CD8-positive, alpha-beta memory T cell (primary cell): Measurements from ENCODE around the gene VMP1. TPM values are rescaled to one million over a fixed set of nuclear protein-coding genes. Genes with fewer than 3 reads are reported as not detected.
"Not testable (repeated sequence)": the region's sequence is repeated elsewhere in the genome, so short reads cannot be mapped to it uniquely, and the experiment has no call there.

Experiments used
- CTCF ChIA-PET: fragments of 350-600 bp; sonication (Branson Sonifier 250); formaldehyde crosslinking; loops from one replicate; lab custom pipeline; 2021; ENCODE audit warnings: antibody characterized with exemption; lab: Charles Lee
- POLR2A ChIA-PET: fragments of 350-600 bp; sonication (Branson Sonifier 250); formaldehyde crosslinking; loops from one replicate; lab custom pipeline; 2021; ENCODE audit warnings: antibody characterized with exemption; lab: Charles Lee
- DNase-seq, 5 donors: peaks; one replicate each; pipeline versions ENCODE4 v3.0.0 to v3.0.0-alpha.2; 2020 to 2022; ENCODE audit warnings: mixed read lengths in 1 of 5
- H3K27ac ChIP-seq: one replicate; pipeline ENCODE4 v1.7.0; 2013; ENCODE audit warnings: low read depth, mild to moderate bottlenecking, low read length, moderate library complexity
- H3K27me3 ChIP-seq: 2 replicates; pipeline ENCODE4 v1.7.0; 2013; ENCODE audit warnings: low read length, mild to moderate bottlenecking; ENCODE audit not compliant: insufficient read depth, poor library complexity, severe bottlenecking
- H3K36me3 ChIP-seq: 2 replicates; pipeline ENCODE4 v1.7.0; 2013; ENCODE audit warnings: mild to moderate bottlenecking, low read length, moderate library complexity; ENCODE audit not compliant: insufficient read depth
- H3K4me1 ChIP-seq: 2 replicates; pipeline ENCODE4 v1.7.0; 2013; ENCODE audit warnings: mild to moderate bottlenecking, low read length, moderate library complexity; ENCODE audit not compliant: insufficient read depth
- H3K4me3 ChIP-seq: 2 replicates; pipeline ENCODE4 v1.7.0; 2013; ENCODE audit warnings: mild to moderate bottlenecking, low read length
- H3K9me3 ChIP-seq: 2 replicates; pipeline ENCODE4 v1.7.0; 2013; ENCODE audit warnings: mild to moderate bottlenecking, low read length
- H3K27ac Mint-ChIP-seq, 8 donors: one replicate each; pipeline ENCODE4 v1.8.0; 2020 to 2021; ENCODE audit warnings: mixed read lengths in 8 of 8, mild to moderate bottlenecking in 6 of 8, inconsistent platforms in 3 of 8, moderate library complexity in 3 of 8
- H3K27me3 Mint-ChIP-seq, 2 donors: one replicate each; pipeline ENCODE4 v1.8.0; 2020 to 2021; ENCODE audit warnings: mixed read lengths in 2 of 2, mild to moderate bottlenecking in 1 of 2, moderate library complexity in 1 of 2
- H3K36me3 Mint-ChIP-seq, 3 donors: one replicate each; pipeline ENCODE4 v1.8.0; 2020 to 2021; ENCODE audit warnings: mixed read lengths in 3 of 3, inconsistent platforms in 1 of 3, mild to moderate bottlenecking in 1 of 3
- H3K4me1 Mint-ChIP-seq, 3 donors: one replicate each; pipeline ENCODE4 v1.8.0; 2020 to 2021; ENCODE audit warnings: mixed read lengths in 3 of 3, inconsistent platforms in 1 of 3, mild to moderate bottlenecking in 1 of 3
- H3K4me3 Mint-ChIP-seq, 7 donors: one replicate each; pipeline ENCODE4 v1.8.0; 2020 to 2021; ENCODE audit warnings: mixed read lengths in 7 of 7, mild to moderate bottlenecking in 6 of 7, moderate library complexity in 4 of 7, inconsistent platforms in 2 of 7
- H3K9me3 Mint-ChIP-seq, 5 donors: one replicate each; pipeline ENCODE4 v1.8.0; 2020 to 2022; ENCODE audit warnings: mixed read lengths in 5 of 5, mild to moderate bottlenecking in 3 of 5, moderate library complexity in 2 of 5, inconsistent platforms in 1 of 5
- polyA plus RNA-seq: library from polyadenylated mRNA; unstranded; fragments of 300-500 nt; fragmentation: Illumina TruSeq; gene quantifications from one replicate; pipeline ENCODE4 v1.2.3, GENCODE V29; 2021
- total RNA-seq, 2 experiments: library from RNA; stranded (reverse); gene quantifications; one replicate each; pipeline ENCODE4 v1.2.3, GENCODE V29; 2021

The VMP1 gene
- total and polyA plus RNA-seq, 3 experiments from 2014 or later = 57.0 to 151 (median 150) TPM

DNA sequence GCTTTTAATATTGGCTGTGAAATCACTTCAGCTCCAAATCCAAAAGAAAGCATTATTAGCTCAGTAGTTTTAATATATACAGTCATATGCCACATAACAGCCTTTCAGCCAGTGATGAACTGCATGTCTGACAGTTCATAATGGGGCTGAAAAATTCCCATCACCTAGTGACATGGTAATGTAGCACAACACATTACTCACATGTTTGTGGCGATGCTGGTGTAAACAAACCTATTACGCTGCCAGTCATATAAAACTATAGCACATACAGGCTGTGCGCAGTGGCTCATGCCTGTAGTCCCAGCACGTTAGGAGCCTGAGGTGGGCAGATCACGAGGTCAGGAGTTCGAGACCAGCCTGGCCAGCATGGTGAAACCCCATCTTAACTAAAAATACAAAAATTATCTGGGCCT lies 93.1 kb downstream of the VMP1 start:
- CTCF ChIA-PET = no interaction called here
- Histone ChIP-seq H3K4me1 (no peaks in the 10 kb centered on the region), H3K27ac (no peak overlapping the region), H3K4me3 (no peak overlapping the region), H3K27me3 (no peaks in the 10 kb centered on the region), H3K9me3 (no peaks in the 10 kb centered on the region), H3K36me3 (peaks cover 5% of the 10 kb centered on the region)
- Mint-ChIP-seq H3K36me3 (peaks cover 0 to 11% (median 4%) of the 10 kb centered on the region in 3 donors), H3K4me1 (peaks cover 8 to 36% (median 26%) of the 10 kb centered on the region in 3 donors), H3K27ac (no peak overlapping the region), H3K27me3 (no peaks in the 10 kb centered on the region), H3K9me3 (no peaks in the 10 kb centered on the region), H3K4me3 (no peak overlapping the region)
- POLR2A ChIA-PET = no interaction called here
- DNase-seq = no peak

GRCh38 chr17:59802160-59802559 lies 94.7 kb downstream of the VMP1 start:
- Histone ChIP-seq H3K27me3 (no peaks in the 10 kb centered on the region), H3K4me1 (no peaks in the 10 kb centered on the region), H3K9me3 (no peaks in the 10 kb centered on the region), H3K4me3 (no peak overlapping the region), H3K36me3 (no peaks in the 10 kb centered on the region), H3K27ac (no peak overlapping the region)
- Mint-ChIP-seq H3K36me3 (peaks cover 0 to 3% (median 0%) of the 10 kb centered on the region in 3 donors), H3K27me3 (no peaks in the 10 kb centered on the region), H3K9me3 (no peaks in the 10 kb centered on the region), H3K4me3 (no peak overlapping the region), H3K4me1 (peaks cover 8 to 27% (median 26%) of the 10 kb centered on the region in 3 donors), H3K27ac (no peak overlapping the region)
- ChIA-PET CTCF (no interaction called here), POLR2A (no interaction called here)
- DNase-seq = no peak

DNA sequence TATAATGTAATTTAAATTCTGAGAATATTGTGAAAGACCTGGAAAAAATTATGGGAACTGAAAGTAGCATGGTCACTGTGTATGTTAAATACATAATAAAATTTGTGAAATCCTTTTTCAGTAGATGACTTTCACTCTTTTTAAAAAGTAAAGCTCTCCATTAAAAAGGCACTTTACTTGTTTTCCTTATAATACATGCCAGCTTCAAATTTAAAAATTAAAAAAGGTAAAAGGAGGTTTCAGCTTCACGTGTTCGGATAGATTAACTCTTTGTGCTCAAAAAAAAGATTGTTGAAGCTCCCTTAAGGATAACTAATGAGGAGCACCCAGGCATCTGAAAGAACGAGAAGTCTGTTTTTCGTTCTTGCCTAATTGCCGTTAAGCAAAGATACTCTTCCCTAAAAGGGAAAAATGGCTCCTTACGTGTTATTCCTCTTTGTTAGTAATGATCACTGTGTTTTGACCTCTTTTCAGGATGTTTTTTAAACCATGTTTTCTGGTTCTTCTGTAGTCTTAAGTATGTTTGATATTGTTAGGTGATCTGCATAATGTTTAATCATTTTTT lies 97.5 kb downstream of the VMP1 start:
- no peak overlapping the region for H3K4me3 Mint-ChIP-seq
- ChIA-PET CTCF (no interaction called here), POLR2A (no interaction called here)
- H3K27me3 Mint-ChIP-seq = no peaks in the 10 kb centered on the region
- H3K4me1 ChIP-seq = no peaks in the 10 kb centered on the region
- peaks cover 0 to 13% (median 10%) of the 10 kb centered on the region in 3 donors for H3K36me3 Mint-ChIP-seq
- peak overlapping the region; percentile 58 for H3K27ac ChIP-seq
- no peak overlapping the region for H3K4me3 ChIP-seq
- H3K27ac Mint-ChIP-seq = no peak overlapping the region
- no peaks in the 10 kb centered on the region for H3K36me3 ChIP-seq
- no peaks in the 10 kb centered on the region for H3K27me3 ChIP-seq
- no peaks in the 10 kb centered on the region for H3K9me3 Mint-ChIP-seq
- H3K4me1 Mint-ChIP-seq = peaks cover 1 to 13% (median 7%) of the 10 kb centered on the region in 3 donors
- DNase-seq = no peak
- H3K9me3 ChIP-seq = no peaks in the 10 kb centered on the region

DNA sequence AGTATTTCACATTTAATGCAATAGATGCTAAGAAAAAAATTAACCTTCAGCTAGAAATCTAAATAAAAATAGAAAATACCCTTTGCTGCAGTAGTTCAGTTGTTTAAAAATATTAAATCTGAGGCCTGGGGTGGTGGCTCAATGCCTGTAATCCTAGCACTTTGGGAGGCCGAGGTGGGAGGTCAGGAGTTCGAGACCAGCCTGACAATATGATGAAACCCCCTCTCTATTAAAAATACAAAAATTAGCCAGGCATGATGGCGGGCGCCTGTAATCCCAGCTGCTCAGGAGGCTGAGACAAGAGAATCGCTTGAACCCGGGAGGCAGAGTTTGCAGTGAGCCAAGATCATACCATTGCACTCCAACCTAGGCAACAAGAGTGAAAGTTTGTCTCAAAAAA lies 98.9 kb downstream of the VMP1 start:
- CTCF ChIA-PET, H3K9me3 Mint-ChIP-seq, H3K27ac Mint-ChIP-seq, H3K27me3 Mint-ChIP-seq, H3K4me3 Mint-ChIP-seq, H3K36me3 ChIP-seq, H3K9me3 ChIP-seq, H3K4me3 ChIP-seq, POLR2A ChIA-PET, H3K4me1 ChIP-seq, DNase-seq, H3K27ac ChIP-seq, H3K27me3 ChIP-seq: not testable (repeated sequence)
- Mint-ChIP-seq H3K4me1 (peaks cover 1 to 11% (median 7%) of the 10 kb centered on the region in 3 donors), H3K36me3 (peaks cover 0 to 15% (median 10%) of the 10 kb centered on the region in 3 donors)

DNA sequence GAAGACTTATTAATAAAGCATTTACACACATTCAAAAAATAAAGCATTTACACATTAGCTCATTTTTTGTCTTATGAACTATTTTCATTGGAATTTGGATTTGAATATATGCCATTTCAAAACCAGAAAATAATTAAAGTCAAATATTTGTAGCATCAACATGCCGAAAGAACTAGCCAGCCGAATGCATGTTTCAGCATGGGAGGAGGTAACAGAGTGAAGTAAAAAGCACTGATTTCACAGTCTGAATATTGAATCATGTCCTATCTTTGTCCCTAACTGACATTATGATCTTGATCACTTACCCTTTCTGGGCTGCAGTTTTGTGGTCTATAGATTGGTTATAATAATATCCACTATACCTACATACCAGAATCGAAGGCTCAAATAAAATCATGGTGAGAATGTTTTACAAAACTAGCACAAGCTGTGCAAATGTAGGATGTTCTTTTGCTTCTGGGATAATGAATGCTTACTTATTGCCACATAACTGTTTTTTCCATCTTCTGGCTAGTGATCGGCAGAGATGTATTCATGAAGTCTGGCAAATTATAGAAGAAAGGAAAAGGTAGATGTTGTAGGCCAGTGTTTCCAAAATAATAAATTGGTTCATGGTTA lies 100.5 kb downstream of the VMP1 start:
- H3K27me3 ChIP-seq = no peaks in the 10 kb centered on the region
- no peak overlapping the region for H3K4me3 Mint-ChIP-seq
- CTCF ChIA-PET = interaction anchor here (1.5 kb wide), 1 partner anchor 20 kb away, joined by 3 read pairs; no protein-coding TSS in a partner anchor
- H3K9me3 ChIP-seq = no peaks in the 10 kb centered on the region
- no peak overlapping the region for H3K4me3 ChIP-seq
- H3K4me1 Mint-ChIP-seq = peaks cover 9 to 20% (median 16%) of the 10 kb centered on the region in 3 donors
- no peak for DNase-seq
- H3K36me3 Mint-ChIP-seq = peaks cover 0 to 31% (median 18%) of the 10 kb centered on the region in 3 donors
- H3K27ac ChIP-seq = no peak overlapping the region
- peak overlapping the region in 2 of 8 donors; percentile 13 to 72 for H3K27ac Mint-ChIP-seq
- no peaks in the 10 kb centered on the region for H3K27me3 Mint-ChIP-seq
- no peaks in the 10 kb centered on the region for H3K9me3 Mint-ChIP-seq
- POLR2A ChIA-PET = no interaction called here
- H3K4me1 ChIP-seq = no peaks in the 10 kb centered on the region
- peaks cover 7% of the 10 kb centered on the region for H3K36me3 ChIP-seq

GRCh38 chr17:59810894-59811153 lies 103.4 kb downstream of the VMP1 start:
- no peak overlapping the region for H3K27ac ChIP-seq
- DNase-seq = no peak
- H3K4me3 ChIP-seq = no peak overlapping the region
- Mint-ChIP-seq H3K9me3 (no peaks in the 10 kb centered on the region), H3K4me3 (no peak overlapping the region), H3K27ac (no peak overlapping the region), H3K27me3 (no peaks in the 10 kb centered on the region), H3K36me3 (peaks cover 5 to 45% (median 19%) of the 10 kb centered on the region in 3 donors), H3K4me1 (peaks cover 9 to 15% (median 11%) of the 10 kb centered on the region in 3 donors)
- peaks cover 7% of the 10 kb centered on the region for H3K36me3 ChIP-seq
- no peaks in the 10 kb centered on the region for H3K4me1 ChIP-seq
- CTCF ChIA-PET = no interaction called here
- H3K27me3 ChIP-seq = no peaks in the 10 kb centered on the region
- POLR2A ChIA-PET = no interaction called here
- no peaks in the 10 kb centered on the region for H3K9me3 ChIP-seq

- Histone ChIP-seq H3K36me3 (peaks cover 7% of the 10 kb centered on the region), H3K4me1 (no peaks in the 10 kb centered on the region), H3K4me3 (no peak overlapping the region), H3K27me3 (no peaks in the 10 kb centered on the region), H3K9me3 (no peaks in the 10 kb centered on the region), H3K27ac (no peak overlapping the region)
- Mint-ChIP-seq H3K36me3 (peaks cover 9 to 49% (median 21%) of the 10 kb centered on the region in 3 donors), H3K27ac (no peak overlapping the region), H3K4me3 (no peak overlapping the region), H3K27me3 (no peaks in the 10 kb centered on the region), H3K4me1 (peaks cover 9 to 15% (median 11%) of the 10 kb centered on the region in 3 donors), H3K9me3 (no peaks in the 10 kb centered on the region)
- ChIA-PET CTCF (no interaction called here), POLR2A (no interaction called here)
- DNase-seq = no peak
Observed at GRCh38 chr17:59811209-59811608, 103.8 kb downstream of the VMP1 start.

GRCh38 chr17:59812139-59812538 lies 104.7 kb downstream of the VMP1 start:
- ChIA-PET CTCF (no interaction called here), POLR2A (interaction anchor here (0.7 kb wide), 1 partner anchor 16 kb away, joined by 4 read pairs; no protein-coding TSS in a partner anchor)
- no peaks in the 10 kb centered on the region for H3K27me3 Mint-ChIP-seq
- H3K4me3 Mint-ChIP-seq = no peak overlapping the region
- peaks cover 9 to 15% (median 11%) of the 10 kb centered on the region in 3 donors for H3K4me1 Mint-ChIP-seq
- Histone ChIP-seq H3K4me1 (no peaks in the 10 kb centered on the region), H3K36me3 (peaks cover 7% of the 10 kb centered on the region), H3K27ac (no peak overlapping the region), H3K9me3 (no peaks in the 10 kb centered on the region), H3K4me3 (no peak overlapping the region), H3K27me3 (no peaks in the 10 kb centered on the region)
- no peak for DNase-seq
- no peaks in the 10 kb centered on the region for H3K9me3 Mint-ChIP-seq
- H3K27ac Mint-ChIP-seq = peak overlapping the region in 3 of 8 donors; percentile 22 to 64 (median 47)
- H3K36me3 Mint-ChIP-seq = peaks cover 9 to 50% (median 21%) of the 10 kb centered on the region in 3 donors
